ENCODE results near the gene DOK7.

Gene DOK7

DNA sequence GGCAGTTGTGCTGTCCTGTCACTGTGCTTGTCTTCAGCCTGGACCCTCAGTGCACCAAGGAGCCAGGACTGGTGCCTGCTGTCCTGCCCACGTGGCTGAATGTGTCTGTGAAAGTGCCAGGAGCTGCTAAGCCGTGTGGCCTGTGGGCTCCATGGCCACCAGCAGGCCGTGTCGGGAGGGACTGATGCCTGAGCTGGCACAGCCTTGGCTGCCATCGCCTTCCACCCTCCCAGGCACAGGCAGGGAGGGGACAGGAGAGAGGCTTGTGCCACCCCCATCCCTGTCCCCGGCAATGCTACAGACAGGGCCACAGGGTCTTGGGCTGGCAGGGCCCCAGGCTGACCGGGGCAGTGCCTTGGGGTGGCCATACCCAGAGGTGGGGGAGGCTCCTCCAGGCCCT, 24.8 kb downstream of the DOK7 start:
- no peak for DNase-seq (ENCODE audit: low read depth)

DNA sequence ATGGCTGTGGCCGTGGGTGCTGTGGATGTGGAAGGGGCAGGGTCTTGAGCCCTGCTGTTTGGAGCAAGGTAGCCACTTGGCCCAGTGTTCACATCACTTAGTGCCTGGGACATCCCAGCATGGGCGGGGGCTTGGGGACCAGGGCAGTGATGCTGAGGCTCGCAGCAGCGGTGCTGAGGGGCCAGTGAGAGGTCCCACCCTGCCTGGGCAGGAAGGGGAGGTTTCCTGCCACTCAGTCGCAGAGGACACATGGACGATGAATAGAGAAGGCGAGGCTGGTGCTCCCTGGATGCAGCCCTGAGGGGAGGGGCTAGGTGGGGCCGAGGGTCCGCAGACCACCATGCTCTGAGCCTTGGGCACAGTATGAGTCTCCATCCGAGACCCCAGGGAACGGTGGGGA, 25.7 kb downstream of the DOK7 start:
- DNase-seq (ENCODE audit: low read depth): no peak

DNA sequence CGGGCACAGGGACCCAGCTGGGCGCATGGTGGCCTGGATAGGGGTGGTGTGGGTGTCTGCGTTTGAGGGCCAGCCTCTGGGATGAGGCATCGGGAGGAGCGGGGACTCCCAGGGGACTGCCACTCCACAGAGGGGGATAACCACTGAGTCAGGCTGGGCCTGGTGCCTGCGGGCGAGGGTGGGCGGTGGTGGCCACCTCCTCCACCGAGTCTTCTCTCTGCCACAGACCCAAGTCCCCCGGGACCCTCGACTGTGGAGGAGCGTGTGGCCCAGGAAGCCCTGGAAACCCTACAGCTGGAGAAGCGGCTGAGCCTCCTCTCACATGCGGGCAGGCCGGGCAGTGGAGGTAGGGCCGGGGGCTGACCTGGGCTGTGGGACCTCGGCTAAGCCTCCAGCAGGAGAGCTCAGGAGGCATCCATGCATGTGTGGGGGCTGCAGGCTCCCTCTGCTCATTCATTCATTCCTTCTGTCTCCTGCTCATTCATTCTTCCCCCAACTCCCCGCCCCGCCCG, 26.4 kb downstream of the DOK7 start:
- no peak for DNase-seq (ENCODE audit: low read depth)

DNA sequence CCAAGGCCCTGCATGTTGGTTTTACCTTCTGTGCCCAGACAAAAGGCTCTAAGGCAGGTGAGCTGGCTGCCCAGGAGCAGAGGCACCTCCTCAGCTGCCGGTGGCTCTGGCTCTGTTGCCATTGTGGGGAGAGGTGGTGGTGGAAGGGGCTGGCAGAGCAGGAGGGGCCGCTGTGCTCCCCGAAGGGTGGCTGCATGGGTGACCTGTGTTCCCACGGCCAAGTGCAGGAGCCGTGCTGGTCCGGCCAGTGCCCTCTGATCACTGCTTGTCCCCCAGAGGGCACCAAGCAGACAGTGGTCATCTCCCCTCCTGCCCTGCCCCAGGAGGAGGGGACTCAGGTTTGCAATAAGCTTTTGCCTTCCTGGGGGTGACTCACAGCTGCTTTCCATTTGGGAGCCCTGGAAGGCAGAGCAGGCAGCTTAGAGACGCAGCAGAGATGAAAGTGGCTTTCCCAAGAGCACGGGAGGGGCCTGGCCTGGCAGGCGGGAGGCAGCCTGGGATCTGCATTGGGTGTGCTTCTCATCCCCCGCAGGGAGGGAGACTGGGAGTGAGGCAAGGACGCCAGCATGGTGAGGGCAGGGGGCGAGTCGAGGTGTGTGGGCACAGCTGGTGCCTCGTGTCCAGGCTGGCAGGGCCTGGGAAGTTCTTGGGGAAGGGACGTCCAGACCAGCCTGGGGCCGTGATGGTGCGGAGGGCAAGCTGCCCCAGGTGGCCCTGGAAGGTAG, 28.7 kb downstream of the DOK7 start:
- DNase-seq (ENCODE audit: low read depth): peak; percentile 1

DNA sequence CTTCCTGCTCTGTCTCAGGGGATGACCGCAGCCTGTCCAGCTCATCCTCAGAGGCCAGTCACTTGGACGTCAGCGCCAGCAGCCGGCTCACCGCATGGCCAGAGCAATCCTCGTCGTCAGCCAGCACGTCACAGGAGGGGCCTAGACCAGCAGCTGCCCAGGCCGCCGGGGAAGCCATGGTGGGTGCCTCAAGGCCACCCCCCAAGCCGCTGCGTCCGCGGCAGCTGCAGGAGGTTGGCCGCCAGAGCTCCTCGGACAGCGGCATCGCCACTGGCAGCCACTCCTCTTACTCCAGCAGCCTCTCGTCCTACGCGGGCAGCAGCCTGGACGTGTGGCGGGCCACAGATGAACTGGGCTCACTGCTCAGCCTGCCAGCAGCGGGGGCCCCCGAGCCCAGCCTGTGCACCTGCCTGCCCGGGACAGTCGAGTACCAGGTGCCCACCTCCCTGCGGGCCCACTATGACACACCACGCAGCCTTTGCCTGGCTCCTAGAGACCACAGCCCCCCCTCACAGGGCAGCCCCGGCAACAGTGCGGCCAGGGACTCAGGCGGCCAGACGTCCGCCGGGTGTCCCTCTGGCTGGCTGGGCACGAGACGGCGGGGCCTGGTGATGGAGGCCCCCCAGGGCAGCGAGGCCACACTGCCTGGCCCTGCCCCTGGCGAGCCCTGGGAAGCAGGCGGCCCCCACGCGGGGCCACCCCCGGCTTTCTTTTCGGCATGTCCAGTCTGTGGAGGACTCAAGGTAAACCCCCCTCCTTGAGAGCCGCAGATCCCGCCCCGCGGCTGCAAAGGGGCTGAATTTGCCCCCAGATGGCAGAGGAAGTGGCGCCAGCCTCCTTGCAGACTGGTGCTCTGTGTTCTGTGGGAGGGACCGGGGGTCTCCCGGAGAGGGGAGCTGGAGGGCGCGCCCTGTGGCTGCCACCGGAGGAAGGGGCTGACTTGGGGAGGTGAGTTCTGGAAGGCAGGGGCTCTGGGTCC, 29.9 kb downstream of the DOK7 start:
- DNase-seq (ENCODE audit: low read depth): no peak

DNA sequence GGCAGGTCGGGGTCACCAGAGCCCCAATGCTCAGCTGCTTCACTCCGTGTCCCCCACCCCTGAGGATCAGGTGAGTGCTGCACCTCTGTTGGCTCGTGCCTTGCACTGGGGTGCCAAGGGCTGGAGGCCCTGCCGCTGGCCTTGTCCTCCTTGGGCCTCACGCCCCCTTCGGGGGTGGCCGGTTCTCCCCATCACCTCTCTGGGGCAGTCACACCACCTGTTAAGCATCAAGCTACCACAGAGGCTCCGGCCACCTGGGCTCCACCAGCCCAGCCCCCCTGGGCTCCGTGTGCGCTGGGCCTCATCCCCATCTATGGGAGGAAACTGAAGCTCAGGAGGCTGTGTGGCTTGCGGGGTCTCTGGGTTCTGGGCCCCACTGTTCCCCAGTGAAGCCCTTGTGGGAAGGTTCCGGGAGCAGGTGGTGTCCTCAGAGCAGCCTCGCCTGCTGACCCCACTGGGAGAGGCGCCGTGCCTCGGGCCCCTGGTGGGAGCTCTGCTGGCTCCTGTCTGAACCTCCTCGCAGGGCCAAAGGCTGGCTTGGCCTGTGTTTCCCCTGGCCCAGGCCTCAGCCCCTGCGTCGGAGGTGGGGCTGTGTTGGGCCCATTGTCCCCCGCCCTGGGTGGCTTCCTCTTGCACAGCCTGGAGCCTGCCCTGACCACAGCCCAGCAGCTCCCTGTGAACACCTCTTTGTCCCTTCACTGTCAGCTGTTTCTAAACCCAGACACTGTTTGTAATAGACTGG, 30.8 kb downstream of the DOK7 start:
- no peak for DNase-seq (ENCODE audit: low read depth)

DNA sequence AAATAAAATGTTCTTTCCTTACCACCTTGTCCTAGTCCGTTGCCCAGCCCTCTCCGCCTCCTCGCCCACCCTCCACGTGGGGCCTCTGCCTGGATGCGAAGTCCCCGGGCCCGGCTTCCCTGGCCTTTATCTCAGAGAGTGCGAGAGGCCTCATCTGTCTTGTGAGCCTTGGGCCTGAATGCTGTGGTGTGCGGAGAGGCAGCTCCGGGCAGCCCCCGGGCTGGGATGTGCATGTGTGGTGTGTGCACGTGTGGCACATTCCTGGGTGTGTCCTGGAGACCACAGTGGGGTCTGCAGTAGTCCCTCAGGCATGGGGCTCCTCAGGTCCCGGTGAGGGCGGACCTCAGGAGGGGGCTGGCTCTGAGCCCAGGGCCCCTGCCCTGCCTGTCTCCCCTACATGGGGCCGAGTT, 31.4 kb downstream of the DOK7 start:
- DNase-seq (ENCODE audit: low read depth): no peak

DNA sequence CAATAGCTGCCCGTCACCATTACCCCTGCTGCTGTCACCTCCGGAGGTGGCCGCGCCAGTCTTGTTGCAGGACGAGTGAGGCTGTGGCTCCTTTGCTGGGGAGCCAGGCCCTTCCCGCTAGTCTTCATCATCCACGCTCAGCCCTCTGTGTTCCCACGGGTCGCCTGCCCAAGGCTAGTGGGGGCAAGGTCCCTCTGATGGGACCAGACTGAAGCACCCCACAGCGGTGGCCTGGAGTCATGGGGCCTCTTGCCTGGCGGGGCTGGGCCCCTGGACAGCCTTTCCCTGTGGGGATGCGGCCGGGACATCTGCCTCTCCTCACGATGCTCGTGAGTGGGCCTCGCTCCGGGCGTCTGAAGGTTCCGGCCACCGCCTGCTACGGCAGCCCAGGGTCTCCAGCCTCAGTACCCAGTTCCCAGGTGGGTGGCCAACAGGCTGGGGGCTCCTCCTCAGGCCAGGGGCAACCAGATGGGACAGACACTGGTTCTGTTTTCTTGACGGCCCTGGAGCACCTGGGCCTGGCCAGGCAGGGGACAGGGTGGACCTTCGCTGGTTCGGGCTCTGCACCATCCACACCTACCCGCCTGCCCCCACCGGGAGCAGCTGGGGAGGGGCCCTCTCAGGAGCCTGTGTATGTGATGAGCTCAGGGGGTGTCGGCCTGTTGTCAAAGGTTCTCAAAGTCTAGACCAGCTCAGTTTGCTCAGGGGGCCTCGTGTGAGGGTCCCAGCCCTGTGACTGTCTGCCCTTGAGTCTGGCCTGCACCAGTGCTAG, 32.3 kb downstream of the DOK7 start:
- DNase-seq (ENCODE audit: low read depth): no peak

DNA sequence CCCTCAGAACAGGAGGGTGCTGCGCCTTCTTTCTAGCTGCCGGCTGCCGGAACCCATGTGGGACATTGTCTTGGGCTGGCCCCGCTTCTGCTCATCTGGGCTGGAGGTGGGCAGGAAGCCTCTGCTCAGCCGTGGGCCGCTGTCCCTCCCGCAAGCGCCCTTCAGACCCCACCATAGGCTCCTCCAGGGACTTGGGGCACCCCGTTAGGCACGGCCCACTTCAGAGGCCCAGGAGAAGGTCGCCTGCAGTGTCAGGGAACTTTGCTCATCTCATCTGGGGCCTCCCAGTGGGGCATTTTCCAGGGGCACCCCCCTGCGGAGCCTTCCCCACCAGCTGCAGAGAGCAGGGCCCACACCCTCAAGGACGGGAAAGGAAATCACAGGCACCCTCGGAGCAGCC, 32.9 kb downstream of the DOK7 start:
- no peak for DNase-seq (ENCODE audit: low read depth)

DNA sequence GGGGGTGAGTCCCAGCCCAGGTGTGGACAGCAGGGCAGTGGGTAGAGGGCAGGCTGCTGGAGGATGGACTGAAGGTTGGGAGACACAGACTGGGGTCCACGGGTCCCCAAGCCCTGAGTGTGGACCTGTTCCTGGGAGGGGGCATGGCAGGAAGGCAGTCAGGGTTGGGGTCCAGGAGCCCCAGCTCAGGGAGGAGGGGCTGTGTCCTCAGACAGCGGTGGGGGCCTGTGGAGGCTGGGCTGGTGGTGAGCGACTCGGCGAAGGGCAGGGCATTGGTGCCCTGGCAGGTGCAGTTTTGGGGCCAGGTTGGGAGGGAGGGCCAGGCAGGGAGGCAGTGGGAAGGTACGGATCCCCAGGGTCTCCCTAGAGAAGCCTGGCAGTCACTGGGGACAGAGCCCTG, 34.0 kb downstream of the DOK7 start:
- no peak for DNase-seq (ENCODE audit: low read depth)

DNA sequence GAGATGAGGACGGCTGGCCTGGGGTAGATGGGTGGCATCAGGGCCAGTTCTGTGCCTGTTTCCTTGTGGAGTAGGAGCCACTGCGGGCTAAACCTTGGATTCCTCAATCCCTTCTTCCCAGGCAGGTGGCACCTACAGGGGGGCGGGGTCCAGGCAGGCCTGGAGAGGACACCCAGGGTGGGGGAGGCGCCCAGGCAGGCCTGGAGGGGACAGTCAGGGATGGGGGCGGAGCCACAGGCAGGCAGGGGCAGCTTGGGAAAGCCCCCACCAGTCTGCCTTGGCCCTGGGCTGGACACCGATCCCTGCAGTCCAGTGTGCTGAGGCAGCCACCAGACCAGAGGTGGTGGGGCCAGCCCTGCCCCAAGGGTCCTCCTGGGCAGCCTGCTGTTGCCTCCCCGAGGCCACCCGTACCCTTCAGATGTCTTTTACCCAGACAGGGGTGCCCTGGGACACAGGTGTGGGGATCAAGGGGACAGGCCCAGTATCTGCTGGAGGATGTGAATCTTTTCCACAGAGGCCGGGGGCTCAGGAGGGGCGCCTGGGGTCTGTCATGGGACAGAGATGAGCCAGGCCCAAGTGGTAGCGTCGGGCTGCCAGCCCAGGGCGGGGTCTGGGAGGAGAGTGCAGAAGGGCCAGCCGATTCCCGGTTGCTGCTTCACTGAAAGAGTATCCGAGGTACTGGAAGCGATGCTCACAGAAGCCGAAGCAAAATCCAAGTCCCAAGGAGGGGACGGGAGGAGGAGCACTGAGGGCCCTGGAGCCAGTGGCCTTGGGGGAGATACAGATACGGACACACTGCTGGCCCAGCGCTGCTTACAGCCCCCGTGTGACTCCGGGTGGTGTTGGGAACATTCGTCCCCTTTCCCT, 34.6 kb downstream of the DOK7 start:
- no peak for DNase-seq (ENCODE audit: low read depth)

DNA sequence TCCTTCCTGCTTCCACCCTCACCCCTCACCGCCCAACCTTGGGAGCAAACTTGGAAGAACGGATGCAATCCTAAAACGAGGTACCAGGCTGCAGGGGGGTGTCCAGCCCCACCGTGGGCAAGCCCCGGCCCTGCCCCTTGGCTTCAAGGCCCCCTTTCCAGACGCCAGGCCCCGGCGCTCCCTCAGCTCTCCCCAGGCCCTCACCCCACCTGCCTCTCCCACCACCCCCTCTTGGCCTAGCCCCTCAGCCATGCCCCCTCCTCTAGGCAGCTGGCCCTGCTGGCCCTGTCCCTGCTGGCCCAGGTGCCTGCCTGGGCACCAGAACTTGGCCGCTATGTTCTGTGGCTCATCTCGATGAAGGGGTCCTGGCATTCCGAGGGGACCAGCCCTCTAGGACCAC, 35.3 kb downstream of the DOK7 start:
- no peak for DNase-seq (ENCODE audit: low read depth)

DNA sequence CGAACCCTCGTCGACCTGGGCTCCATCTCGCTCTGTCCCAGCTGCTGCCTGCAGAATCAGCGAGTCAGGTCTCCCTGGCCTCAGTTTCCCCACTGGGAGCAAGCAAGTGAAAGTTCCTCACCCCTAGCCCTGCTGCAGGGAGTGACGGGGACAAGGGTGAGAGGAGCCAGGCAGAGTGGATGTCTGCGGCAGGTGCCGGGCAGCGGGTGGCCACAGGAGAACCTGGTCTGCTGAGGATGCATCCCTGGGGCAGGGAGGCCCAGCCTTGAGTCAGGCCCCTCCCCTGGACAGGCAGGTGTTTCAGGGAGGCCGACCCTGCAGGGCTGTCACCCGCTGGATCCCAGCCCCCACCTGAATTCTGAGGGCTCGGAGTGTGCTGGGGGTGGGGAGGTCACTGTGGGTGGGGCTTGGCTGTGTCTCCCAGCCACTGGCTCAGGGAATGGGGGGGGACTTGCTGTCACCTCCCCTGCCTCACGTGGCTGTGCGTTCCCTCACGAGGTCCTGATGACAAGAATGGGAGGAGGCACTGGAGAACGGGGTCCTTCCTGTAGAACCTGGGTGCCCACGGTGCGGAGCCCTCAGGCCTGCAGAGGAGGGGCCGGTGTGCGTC, 35.9 kb downstream of the DOK7 start:
- no peak for DNase-seq (ENCODE audit: low read depth)

DNA sequence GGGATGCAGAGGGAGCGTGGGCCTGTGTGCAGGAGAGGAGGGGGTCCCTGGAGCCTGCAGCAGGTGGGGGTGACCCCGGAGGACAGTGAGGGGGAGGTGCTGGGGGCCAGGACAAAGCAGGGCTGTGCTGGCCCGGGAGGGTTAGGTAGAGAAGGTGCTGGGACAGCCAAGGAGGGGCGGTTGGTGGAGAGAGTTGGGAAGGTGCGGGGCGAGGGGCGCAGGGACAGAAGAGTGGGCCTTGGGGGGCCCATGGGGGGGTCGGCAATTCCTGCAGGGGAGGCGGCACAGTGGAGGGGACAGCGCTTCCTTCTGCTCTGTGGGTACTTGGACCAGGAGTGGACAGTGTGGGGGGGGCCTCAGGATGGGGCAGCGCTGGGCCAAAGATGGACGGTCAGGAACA, 36.6 kb downstream of the DOK7 start:
- no peak for DNase-seq (ENCODE audit: low read depth)

DNA sequence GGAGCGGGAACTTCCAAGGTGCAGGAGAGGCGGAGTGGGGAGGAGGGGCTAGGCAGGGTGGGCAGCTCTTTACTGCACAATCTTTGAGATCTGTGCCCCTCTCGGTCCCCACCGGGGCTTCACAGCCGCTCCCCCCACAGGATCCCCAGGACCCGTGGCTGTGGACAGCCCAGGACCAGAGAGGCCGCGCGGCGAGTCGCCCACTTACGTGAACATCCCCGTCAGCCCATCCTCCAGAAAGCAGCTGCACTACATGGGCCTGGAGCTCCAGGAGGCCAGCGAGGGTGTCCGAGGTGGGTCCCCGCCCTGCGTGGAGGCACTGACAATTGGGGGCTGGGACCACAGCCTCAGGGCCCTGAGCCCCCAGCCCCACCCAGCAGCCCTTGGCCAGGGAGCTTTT, 37.0 kb downstream of the DOK7 start:
- no peak for DNase-seq (ENCODE audit: low read depth)

DNA sequence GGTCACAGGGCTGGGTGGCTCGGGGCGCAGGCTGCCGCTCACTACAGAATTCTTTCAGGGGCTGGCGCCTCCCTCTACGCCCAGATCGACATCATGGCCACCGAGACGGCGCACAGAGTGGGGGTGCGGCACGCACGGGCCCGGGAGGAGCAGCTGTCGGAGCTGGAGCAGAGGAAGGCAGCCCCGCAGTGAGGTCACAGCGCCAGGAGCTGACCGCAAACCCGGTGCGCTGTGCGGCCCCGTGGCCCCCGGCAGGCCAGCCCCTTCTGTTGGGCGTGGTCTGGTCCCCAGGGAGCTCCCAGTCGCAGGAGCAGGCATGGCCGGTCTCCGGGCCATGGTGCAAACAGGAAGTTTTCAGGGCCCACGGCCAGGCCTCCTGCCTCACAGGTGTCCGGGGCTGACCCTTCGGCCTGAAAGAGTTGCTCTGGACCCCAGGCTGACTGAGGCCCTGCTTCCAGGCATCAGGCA, 37.6 kb downstream of the DOK7 start:
- no peak for DNase-seq (ENCODE audit: low read depth)

DNA sequence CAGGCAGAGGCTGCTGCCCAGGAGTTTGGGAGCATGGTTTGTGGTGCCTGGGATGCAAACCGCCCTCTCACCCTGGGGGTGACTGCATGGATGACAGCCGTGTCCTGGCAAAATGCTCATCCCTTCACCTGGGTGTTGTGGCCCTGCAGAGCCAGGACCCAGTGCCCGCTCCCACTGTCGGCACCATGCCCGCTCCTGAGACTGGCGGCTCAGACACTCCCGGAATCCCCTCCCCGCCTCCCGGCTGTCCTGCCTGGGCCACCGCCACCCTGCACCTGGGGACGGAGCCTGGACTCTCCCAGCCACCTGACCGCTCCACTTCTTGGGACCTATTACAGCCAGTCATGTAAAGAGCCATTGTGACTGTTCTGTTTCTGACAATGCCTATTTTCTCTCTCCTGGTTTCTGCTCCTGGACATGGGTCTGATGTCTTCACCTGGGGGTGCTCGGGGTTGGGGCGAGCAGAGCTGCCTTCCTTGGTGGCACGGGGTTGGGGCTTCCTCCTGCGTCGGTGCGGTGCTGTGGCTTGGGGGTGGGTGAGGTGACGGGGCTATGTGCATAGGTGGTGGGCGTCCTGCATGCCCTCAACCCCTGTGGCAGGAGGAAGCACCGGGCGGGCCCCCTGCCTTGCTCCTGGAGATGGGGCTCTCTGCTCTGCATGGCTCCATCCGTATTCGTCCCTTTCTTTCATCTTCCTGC, 38.2 kb downstream of the DOK7 start:
- no peak for DNase-seq (ENCODE audit: low read depth)

DNA sequence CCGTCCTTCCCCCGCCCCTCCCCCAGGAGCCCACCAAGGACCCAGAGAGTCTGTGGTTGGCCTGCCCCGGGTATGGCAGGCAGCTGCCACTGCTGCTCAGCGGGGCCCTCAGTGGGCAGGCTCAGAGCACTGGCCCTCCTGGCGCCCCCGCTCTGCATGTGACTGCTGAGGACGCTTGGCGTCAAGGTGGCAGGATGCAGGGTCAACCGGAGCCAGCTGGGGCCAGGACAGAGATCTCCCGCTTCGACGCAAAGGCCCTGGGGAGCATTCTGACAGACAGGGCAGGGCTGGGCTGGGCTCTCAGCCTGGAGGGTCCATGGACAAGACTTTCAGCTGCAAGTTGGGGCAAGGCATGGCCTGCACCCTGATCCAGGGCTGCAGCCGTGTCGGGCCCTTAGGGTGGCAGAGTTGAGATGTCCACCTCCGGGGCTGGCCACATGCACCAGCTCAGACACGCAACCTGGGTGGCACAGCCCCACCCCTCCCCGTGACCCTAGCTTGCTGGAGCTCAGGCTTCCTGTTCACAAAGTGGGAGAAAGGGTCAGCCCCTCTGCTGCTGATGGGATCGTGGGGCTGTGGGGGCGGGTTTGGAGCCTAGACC, 38.8 kb downstream of the DOK7 start:
- DNase-seq (ENCODE audit: low read depth): no peak
